HUES64 (cell line): ENCODE data around the gene NOS2.

Experiments
- H3K27ac ChIP-seq: 2 replicates; pipeline ENCODE4 v1.7.0; 2013; ENCODE audit warnings: low read depth, low read length, inconsistent platforms
- H3K27me3 ChIP-seq: 2 replicates; pipeline ENCODE4 v1.6.1; 2013; ENCODE audit warnings: mild to moderate bottlenecking, low read length; ENCODE audit not compliant: insufficient read depth
- H3K36me3 ChIP-seq: 2 replicates; pipeline ENCODE4 v1.6.1; 2013; ENCODE audit warnings: mild to moderate bottlenecking, low read length; ENCODE audit not compliant: insufficient read depth
- H3K4me1 ChIP-seq: 2 replicates; pipeline ENCODE4 v1.6.1; 2013; ENCODE audit warnings: mild to moderate bottlenecking, low read length, moderate library complexity; ENCODE audit not compliant: insufficient read depth
- H3K4me3 ChIP-seq: 2 replicates; pipeline ENCODE4 v1.5.1; 2013; ENCODE audit warnings: mild to moderate bottlenecking, low read length, moderate library complexity
- H3K9ac ChIP-seq: 2 replicates; pipeline ENCODE4 v1.6.1; 2013; ENCODE audit warnings: mild to moderate bottlenecking, low read depth, low read length
- H3K9me3 ChIP-seq: 2 replicates; pipeline ENCODE4 v1.6.1; 2013; ENCODE audit warnings: low read depth, low read length; ENCODE audit not compliant: insufficient read depth
- WGBS: fragments of 150-250, 120-280 bp; methylation state at CpG from one replicate; pipeline ENCODE4 v1.1.7; 2013; ENCODE audit warnings: missing lambda C conversion rate; 5-methylcytosine and 5-hydroxymethylcytosine counted together

NOS2 gene

DNA sequence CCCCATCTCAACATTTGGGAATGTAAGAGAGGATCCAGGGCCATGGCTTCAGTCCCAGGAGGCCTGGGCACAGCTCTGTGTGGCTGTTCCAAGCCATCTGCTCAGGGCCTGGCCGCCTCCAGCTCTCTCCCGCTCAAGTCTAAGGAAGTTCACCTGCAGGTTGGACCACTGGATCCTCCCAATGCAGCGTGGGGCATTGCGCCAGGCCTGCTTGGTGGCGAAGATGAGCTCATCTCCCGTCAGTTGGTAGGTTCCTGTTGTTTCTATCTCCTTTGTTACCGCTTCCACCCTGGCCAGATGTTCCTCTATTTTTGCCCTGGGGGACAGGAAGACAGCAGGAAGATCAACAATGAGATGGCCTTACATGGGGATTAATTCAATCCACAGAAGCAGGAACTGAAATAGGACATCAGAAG, 17.5 kb downstream of the NOS2 start:
- Histone ChIP-seq H3K9me3 (no peaks in the 10 kb centered on the region), H3K4me1 (no peaks in the 10 kb centered on the region), H3K27ac (no peak overlapping the region), H3K36me3 (no peaks in the 10 kb centered on the region), H3K4me3 (no peak overlapping the region), H3K9ac (no peak overlapping the region), H3K27me3 (no peaks in the 10 kb centered on the region)
- WGBS: 92% methylated on average over 7 of the region's 7 CpGs

DNA sequence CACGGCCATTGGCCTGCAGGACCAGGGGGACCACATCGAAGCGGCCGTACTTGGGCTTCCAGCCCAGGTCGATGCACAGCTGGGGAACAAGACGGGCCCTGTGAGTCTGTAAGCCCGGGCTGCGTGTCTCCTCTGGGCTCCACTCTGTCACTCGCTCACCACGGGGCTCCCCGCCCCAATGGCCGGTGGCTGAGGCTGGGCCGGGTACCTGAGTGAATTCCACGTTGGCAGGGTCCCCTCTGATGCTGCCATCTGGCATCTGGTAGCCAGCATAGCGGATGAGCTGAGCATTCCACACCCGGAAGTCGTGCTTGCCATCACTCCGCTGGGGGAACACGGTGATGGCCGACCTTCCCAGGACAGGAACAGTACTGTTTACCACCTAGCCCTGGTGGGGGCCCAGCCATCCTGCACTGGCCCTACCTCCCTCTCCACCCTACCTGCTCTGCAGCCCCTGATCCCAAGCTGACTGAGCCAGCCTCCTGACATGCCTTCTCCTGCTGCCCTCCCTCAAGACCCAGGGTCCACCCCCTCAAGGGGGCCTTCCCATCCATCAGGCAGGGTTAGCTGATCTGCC, 19.4 kb downstream of the NOS2 start:
- Histone ChIP-seq H3K4me3 (no peak overlapping the region), H3K4me1 (peaks cover 9% of the 10 kb centered on the region), H3K27ac (no peak overlapping the region), H3K9ac (no peak overlapping the region), H3K9me3 (no peaks in the 10 kb centered on the region), H3K36me3 (no peaks in the 10 kb centered on the region), H3K27me3 (no peaks in the 10 kb centered on the region)
- 92% methylated on average over 20 of the region's 20 CpGs for WGBS

DNA sequence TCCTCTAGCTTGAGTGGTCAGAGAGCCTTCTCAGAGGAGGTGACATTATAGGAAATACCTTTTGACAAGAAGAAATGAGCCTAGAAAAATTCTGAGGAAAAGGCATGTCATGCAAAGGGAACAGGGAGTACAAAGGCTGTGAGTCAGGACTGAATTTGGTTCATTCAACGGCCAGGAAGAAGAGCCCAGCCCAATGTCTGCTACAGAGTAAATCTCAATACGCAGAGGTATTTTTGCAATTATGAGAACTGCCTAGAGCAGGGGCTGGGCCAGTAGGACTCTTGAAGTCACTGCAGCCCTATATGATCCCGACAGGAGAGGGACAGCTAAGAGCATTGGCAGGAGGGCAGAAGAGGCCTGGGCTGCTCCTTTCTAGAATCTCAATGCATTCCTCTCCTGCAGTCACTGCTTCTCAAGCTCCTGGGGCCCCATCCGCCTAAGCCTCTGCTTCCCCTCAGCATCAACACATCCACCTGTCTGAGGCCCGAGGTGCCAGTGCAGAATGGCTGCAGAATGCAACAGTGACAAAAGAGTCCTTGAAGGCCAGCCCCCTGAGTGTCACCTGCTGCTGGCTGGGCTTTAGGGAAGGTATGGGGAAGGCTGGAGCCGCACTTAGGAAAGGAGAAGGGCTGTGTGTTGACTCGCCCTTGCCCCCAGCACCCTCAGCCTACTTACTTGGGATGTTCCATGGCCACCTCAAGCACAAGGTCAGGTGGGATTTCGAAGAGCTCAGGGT, 20.1 kb downstream of the NOS2 start:
- 87% methylated on average over 8 of the region's 8 CpGs for WGBS
- Histone ChIP-seq H3K4me1 (peaks cover 9% of the 10 kb centered on the region), H3K27me3 (no peaks in the 10 kb centered on the region), H3K9me3 (no peaks in the 10 kb centered on the region), H3K27ac (no peak overlapping the region), H3K4me3 (no peak overlapping the region), H3K36me3 (no peaks in the 10 kb centered on the region), H3K9ac (no peak overlapping the region)

DNA sequence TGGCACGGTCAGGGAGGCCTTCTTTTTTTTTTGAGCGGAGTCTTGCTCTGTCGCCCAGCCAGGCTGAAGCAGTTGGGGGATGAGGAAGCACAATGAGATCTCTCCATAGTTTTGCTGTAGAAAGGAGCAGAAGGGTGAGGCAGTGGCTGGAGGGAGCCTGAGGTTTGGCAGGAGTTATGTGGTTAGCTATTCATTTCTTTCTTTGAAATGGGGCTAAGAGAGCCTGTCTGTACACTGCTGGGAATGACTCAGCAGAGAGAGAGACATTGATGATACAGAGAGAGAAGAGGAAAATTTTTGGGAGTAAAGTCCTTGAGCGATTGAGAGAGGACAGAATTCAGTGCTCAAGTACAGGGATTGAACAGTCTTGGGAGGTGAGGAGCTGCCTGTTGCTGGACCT, 22.1 kb downstream of the NOS2 start:
- H3K36me3 ChIP-seq: no peaks in the 10 kb centered on the region
- H3K4me3 ChIP-seq: no peak overlapping the region
- WGBS: 92% methylated on average over 4 of the region's 4 CpGs
- peaks cover 9% of the 10 kb centered on the region for H3K4me1 ChIP-seq
- H3K9me3 ChIP-seq: no peaks in the 10 kb centered on the region
- H3K27ac ChIP-seq: no peak overlapping the region
- no peaks in the 10 kb centered on the region for H3K27me3 ChIP-seq
- H3K9ac ChIP-seq: no peak overlapping the region

DNA sequence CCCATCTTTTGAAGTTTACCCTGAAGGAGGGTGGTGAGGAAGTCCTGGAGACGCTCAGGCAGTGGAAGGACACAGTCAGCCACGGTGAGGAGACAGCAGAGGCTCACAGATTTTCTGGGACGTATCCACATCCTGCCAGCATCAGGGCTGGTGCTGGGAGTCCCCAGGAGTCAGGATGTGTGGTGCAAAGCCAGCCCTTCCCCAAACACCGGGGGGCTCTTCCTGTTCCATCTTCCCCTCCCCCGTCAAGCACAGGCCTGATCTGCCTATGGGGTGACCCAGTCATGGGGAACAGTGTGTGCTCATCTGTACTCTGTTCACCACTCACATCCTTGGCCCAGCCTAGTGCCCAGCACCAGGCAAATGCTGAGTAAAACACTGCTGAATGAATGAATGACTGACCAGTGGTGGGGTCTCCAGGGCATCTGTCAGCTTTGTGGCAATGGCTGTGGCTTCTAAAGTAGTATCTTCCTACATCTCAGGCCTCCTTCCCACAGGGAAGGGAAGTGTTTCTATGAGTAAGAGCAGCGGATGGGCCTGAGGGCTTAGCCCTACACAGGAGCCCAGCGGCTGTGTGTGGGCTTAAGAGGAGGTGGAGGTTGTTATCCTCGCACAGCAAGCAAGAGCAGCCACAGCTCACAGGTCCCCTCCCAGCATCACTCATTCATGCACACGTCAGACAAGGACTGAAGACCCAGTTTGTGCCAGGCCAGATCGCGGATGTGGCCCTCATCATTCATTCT, 23.3 kb downstream of the NOS2 start:
- Histone ChIP-seq H3K36me3 (no peaks in the 10 kb centered on the region), H3K4me3 (no peak overlapping the region), H3K27ac (no peak overlapping the region), H3K9me3 (no peaks in the 10 kb centered on the region), H3K27me3 (no peaks in the 10 kb centered on the region), H3K4me1 (peaks cover 9% of the 10 kb centered on the region), H3K9ac (no peak overlapping the region)
- 70% methylated on average over 9 of the region's 11 CpGs for WGBS

DNA sequence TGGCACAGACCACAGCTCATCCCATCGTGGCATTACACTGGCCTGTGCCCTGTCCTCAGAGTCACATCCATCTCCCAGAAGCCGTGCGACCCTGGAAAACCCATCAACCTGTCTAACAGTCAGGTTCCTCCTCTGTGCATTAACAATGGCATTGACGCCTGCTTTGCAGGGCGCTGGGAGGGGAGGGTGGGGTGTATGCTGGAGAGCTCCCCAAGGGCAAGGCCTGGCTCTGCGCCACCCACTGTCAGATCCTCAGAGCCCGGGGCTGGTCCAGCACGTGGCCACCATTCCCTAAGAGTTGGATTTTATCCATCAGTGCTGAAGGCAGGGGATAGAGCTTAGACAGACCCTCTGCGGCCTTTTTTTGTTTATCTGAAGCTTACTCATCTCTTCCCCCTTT, 28.7 kb downstream of the NOS2 start:
- Histone ChIP-seq H3K9ac (no peak overlapping the region), H3K36me3 (no peaks in the 10 kb centered on the region), H3K4me3 (no peak overlapping the region), H3K27ac (no peak overlapping the region), H3K27me3 (no peaks in the 10 kb centered on the region), H3K9me3 (no peaks in the 10 kb centered on the region), H3K4me1 (no peaks in the 10 kb centered on the region)
- 71% methylated on average over 9 of the region's 9 CpGs for WGBS

DNA sequence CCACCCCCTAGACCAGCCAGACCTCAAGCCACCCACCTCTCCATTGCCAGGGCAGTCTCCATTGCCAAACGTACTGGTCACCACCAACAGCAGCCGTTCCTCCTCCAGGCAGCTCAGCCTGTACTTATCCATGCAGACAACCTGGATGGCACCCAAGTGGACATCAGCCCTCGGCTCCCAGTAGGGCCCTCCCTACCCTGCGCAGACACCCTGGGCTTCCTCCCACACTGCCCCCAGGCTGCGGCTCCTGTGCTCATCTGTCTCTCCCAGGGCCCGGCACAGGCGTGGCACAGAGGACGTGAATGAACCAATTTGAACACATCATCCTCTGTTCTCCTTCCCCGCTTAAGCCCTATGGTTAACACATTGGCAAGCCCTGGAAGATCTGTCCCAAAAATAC, 29.5 kb downstream of the NOS2 start:
- Histone ChIP-seq H3K4me1 (no peaks in the 10 kb centered on the region), H3K27me3 (no peaks in the 10 kb centered on the region), H3K36me3 (no peaks in the 10 kb centered on the region), H3K9me3 (no peaks in the 10 kb centered on the region), H3K4me3 (no peak overlapping the region), H3K27ac (no peak overlapping the region), H3K9ac (no peak overlapping the region)
- WGBS: 94% methylated on average over 9 of the region's 9 CpGs

DNA sequence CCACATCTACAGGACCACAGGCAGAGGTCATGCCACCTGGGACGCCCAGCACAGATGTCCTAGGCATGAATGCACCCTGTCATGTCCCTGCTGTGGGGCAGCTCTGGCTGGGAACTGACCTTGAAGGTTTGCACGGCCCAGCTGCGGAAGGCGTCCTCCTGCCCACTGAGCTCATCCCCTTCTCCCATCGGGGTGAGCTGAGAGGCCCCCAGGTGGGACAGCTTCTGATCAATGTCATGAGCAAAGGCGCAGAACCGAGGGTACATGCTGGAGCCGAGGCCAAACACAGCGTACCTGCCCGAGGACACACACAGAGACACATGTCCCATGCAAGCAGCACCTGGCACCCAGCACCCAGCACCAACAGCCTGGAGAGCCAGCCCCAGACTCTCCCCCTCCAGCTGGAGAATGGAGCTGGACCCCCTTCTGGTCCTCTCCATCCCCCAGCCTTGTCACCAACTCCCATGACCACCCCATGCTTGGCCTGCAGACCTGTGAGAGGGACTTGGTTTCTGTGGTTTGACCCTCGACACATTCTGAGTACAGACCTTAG, 31.4 kb downstream of the NOS2 start:
- Histone ChIP-seq H3K36me3 (no peaks in the 10 kb centered on the region), H3K4me1 (no peaks in the 10 kb centered on the region), H3K27me3 (no peaks in the 10 kb centered on the region), H3K27ac (no peak overlapping the region), H3K9me3 (no peaks in the 10 kb centered on the region), H3K4me3 (no peak overlapping the region), H3K9ac (no peak overlapping the region)
- 92% methylated on average over 11 of the region's 11 CpGs for WGBS

DNA sequence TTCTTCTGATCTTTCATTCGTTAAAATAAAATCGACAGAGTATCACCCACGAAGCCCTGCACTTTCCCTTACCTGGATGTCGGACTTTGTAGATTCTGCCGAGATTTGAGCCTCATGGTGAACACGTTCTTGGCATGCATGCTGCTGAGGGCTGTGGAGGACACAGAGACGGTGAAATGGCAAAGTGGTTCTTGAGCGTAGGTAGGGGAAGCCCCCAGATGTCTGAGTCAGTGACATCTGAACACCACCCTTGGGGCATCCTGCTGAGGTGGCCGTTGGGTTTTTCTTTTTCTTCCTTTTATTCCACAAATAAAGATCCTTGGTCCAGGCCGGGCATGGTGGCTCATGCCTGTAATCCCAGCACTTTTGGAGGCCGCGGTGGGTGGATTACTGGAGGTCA, 33.9 kb downstream of the NOS2 start:
- Histone ChIP-seq H3K27ac (no peak overlapping the region), H3K4me3 (no peak overlapping the region), H3K9me3 (no peaks in the 10 kb centered on the region), H3K4me1 (no peaks in the 10 kb centered on the region), H3K36me3 (no peaks in the 10 kb centered on the region), H3K27me3 (no peaks in the 10 kb centered on the region), H3K9ac (no peak overlapping the region)
- WGBS: 91% methylated on average over 12 of the region's 12 CpGs

DNA sequence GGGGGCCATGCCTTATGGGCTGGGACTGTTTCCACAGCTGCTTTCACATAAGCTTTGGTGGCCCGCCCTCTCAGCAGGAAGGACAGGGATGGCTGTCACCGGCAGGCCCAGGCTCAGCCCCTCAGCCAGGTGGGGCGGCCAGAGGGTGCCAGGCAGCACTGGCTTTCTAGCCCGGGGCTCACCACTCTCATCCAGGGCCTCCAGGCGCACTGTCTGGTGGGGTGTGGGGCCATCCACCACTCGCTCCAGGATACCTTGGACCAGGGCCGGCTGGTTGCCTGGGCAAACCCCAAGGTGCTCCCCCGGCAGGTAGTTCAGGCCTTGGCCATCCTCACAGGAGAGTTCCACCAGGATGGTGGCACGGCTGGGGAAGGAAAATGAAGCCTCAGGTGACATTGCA, 35.0 kb downstream of the NOS2 start:
- H3K4me3 ChIP-seq: no peak overlapping the region
- no peaks in the 10 kb centered on the region for H3K9me3 ChIP-seq
- no peaks in the 10 kb centered on the region for H3K4me1 ChIP-seq
- H3K9ac ChIP-seq: no peak overlapping the region
- H3K27me3 ChIP-seq: no peaks in the 10 kb centered on the region
- no peak overlapping the region for H3K27ac ChIP-seq
- WGBS: 90% methylated on average over 9 of the region's 9 CpGs
- H3K36me3 ChIP-seq: no peaks in the 10 kb centered on the region

DNA sequence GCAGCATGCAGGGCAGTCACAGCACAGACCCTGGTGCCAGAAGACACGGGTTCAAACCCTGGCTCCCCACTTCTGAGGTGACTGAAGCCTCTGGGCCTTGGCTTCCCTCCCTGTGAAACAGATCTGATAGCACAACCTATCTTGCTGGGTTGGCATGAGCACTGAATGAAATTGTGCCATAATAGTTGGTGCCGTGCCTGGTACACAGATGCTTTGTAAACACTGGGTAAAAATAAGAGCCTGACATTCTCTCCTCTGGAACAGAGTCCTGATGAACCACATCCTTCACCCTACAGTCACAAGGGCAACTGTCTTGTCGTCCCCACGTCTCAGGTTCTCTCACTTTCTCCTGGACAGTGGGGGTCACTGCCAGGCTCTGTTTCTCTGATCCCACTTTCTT, 35.7 kb downstream of the NOS2 start:
- H3K9me3 ChIP-seq: no peaks in the 10 kb centered on the region
- no peak overlapping the region for H3K27ac ChIP-seq
- H3K27me3 ChIP-seq: no peaks in the 10 kb centered on the region
- H3K9ac ChIP-seq: no peak overlapping the region
- H3K4me3 ChIP-seq: no peak overlapping the region
- 90% methylated on average over 4 of the region's 4 CpGs for WGBS
- H3K36me3 ChIP-seq: no peaks in the 10 kb centered on the region
- no peaks in the 10 kb centered on the region for H3K4me1 ChIP-seq
